Pulmonary artery endothelial cell (primary cell): ENCODE measurements around the gene PPP5C. TPM values are rescaled to one million over a fixed set of nuclear protein-coding genes. Genes with fewer than 3 reads are reported as not detected.
"Not testable (repeated sequence)": the region's sequence is repeated elsewhere in the genome, so short reads cannot be mapped to it uniquely, and the experiment has no call there.

ENCODE experiments used
- DNase-seq: peaks from one replicate; pipeline ENCODE4 v3.0.0-alpha.2; 2011; ENCODE audit warnings: low read depth, low spot score
- total RNA-seq: library from RNA; depleted of rRNA; stranded (reverse); fragments of >200 nt; gene quantifications from 2 replicates; pipeline ENCODE4 v1.2.3, GENCODE V29; 2014

PPP5C gene
- total RNA-seq, 1 donor from 2014 or later: 88.4 TPM

GRCh38 chr19:46364359-46364758, 17.5 kb downstream of the PPP5C start:
- DNase-seq: no peak

GRCh38 chr19:46365561-46365960, 18.7 kb downstream of the PPP5C start:
- no peak for DNase-seq

GRCh38 chr19:46366620-46367292, 19.9 kb downstream of the PPP5C start:
- no peak for DNase-seq

GRCh38 chr19:46367426-46367825, 20.5 kb downstream of the PPP5C start:
- DNase-seq: no peak

- no peak for DNase-seq
Observed at GRCh38 chr19:46368116-46368515, 21.2 kb downstream of the PPP5C start.

GRCh38 chr19:46369817-46370216, 22.9 kb downstream of the PPP5C start:
- DNase-seq: no peak

- no peak for DNase-seq
Observed at GRCh38 chr19:46371371-46371901, 24.5 kb downstream of the PPP5C start.

- no peak for DNase-seq
Observed at GRCh38 chr19:46372901-46373490, 26.1 kb downstream of the PPP5C start.

- DNase-seq: no peak
Observed at GRCh38 chr19:46373491-46374359, 26.8 kb downstream of the PPP5C start.

- no peak for DNase-seq
Observed at GRCh38 chr19:46374536-46375475, 27.9 kb downstream of the PPP5C start.

GRCh38 chr19:46375476-46376067, 28.7 kb downstream of the PPP5C start:
- DNase-seq: not testable (repeated sequence)

GRCh38 chr19:46376241-46377153, 29.6 kb downstream of the PPP5C start:
- DNase-seq: no peak

GRCh38 chr19:46378268-46378667, 31.4 kb downstream of the PPP5C start:
- DNase-seq: no peak

GRCh38 chr19:46380690-46381089, 33.8 kb downstream of the PPP5C start:
- DNase-seq: no peak

- DNase-seq: no peak
Observed at GRCh38 chr19:46381346-46381745, 34.5 kb downstream of the PPP5C start.

- no peak for DNase-seq
Observed at GRCh38 chr19:46381756-46382345, 35.0 kb downstream of the PPP5C start.

- no peak for DNase-seq
Observed at GRCh38 chr19:46383171-46383815, 36.4 kb downstream of the PPP5C start.

GRCh38 chr19:46383846-46384245, 37.0 kb downstream of the PPP5C start:
- no peak for DNase-seq

GRCh38 chr19:46384396-46384795, 37.5 kb downstream of the PPP5C start:
- DNase-seq: no peak
